ENCODE measurements around the gene NCBP1.
A peak's percentile ranks its signal among the peaks of the same experiment; 100 is the strongest.

NCBP1 gene

DNA sequence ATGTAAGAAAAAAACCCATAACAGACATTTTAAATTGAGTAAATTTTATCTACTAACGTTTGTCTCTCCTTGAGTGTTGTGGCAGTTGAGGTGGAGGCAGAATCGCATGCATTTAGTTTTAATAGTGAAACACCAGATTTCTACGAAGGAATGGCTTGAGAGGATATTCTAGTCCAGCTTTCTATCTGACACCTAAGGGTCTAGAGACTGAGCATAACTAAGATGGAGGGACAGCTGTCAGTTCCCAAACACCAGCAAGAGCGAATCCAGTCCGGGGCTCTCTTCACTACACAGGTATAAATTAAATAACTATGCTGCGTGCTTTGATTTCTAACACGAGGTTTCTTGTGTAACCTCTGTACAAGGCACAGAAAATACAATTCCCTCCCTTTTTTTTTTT is 1.4 kb downstream of the NCBP1 start (continued):
- TF ChIP-seq PPARA (CRISPR knock-in tag; IDR thresholded peaks at IDR 0.05; ENCODE audit: borderline replicate concordance) (no peak), BACH2 (CRISPR knock-in tag; IDR thresholded peaks at IDR 0.05; ENCODE audit: borderline replicate concordance) (no peak)

DNA sequence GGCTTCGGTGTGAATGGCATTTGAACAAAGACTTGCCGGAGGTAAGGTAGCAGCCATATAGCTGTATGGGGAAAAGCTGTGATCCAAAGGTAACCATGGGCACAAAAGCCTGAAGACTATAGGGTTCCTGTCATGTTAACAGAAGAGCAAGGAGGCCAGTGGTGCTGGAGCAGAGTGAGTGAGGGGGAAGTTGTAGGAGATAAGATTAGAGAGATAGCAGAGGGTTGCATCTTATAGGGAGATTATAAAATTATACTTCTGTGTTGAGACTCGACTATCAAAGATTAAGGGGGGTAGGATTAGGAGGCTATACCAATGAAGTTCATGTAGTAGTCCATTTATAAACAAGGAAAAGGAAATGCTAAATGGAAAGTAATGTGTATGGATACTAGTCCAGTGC is 3.3 kb downstream of the NCBP1 start:
- TF ChIP-seq, protein P1, sequence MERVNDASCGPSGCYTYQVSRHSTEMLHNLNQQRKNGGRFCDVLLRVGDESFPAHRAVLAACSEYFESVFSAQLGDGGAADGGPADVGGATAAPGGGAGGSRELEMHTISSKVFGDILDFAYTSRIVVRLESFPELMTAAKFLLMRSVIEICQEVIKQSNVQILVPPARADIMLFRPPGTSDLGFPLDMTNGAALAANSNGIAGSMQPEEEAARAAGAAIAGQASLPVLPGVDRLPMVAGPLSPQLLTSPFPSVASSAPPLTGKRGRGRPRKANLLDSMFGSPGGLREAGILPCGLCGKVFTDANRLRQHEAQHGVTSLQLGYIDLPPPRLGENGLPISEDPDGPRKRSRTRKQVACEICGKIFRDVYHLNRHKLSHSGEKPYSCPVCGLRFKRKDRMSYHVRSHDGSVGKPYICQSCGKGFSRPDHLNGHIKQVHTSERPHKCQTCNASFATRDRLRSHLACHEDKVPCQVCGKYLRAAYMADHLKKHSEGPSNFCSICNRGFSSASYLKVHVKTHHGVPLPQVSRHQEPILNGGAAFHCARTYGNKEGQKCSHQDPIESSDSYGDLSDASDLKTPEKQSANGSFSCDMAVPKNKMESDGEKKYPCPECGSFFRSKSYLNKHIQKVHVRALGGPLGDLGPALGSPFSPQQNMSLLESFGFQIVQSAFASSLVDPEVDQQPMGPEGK (CRISPR knock-in tag; IDR thresholded peaks at IDR 0.05; ENCODE audit: borderline replicate concordance) = no peak
- TF ChIP-seq ZFP30 (CRISPR knock-in tag; IDR thresholded peaks at IDR 0.05) (no peak), RARB (CRISPR knock-in tag; IDR thresholded peaks at IDR 0.05) (no peak), TSHZ2 (CRISPR knock-in tag; IDR thresholded peaks at IDR 0.05) (no peak), TOX (CRISPR knock-in tag; IDR thresholded peaks at IDR 0.05; ENCODE audit: borderline replicate concordance) (no peak), OSR1 (CRISPR knock-in tag; IDR thresholded peaks at IDR 0.05) (no peak), ARNTL (CRISPR knock-in tag; IDR thresholded peaks at IDR 0.05; ENCODE audit: borderline replicate concordance, low read depth) (no peak), ISL1 (CRISPR knock-in tag; IDR thresholded peaks at IDR 0.05) (no peak), PPARA (CRISPR knock-in tag; IDR thresholded peaks at IDR 0.05; ENCODE audit: borderline replicate concordance) (no peak), ESRRG (CRISPR knock-in tag; IDR thresholded peaks at IDR 0.05) (no peak)
- TF ChIP-seq, protein P2, sequence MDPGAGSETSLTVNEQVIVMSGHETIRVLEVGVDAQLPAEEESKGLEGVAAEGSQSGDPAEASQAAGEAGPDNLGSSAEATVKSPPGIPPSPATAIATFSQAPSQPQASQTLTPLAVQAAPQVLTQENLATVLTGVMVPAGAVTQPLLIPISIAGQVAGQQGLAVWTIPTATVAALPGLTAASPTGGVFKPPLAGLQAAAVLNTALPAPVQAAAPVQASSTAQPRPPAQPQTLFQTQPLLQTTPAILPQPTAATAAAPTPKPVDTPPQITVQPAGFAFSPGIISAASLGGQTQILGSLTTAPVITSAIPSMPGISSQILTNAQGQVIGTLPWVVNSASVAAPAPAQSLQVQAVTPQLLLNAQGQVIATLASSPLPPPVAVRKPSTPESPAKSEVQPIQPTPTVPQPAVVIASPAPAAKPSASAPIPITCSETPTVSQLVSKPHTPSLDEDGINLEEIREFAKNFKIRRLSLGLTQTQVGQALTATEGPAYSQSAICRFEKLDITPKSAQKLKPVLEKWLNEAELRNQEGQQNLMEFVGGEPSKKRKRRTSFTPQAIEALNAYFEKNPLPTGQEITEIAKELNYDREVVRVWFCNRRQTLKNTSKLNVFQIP (CRISPR knock-in tag; IDR thresholded peaks at IDR 0.05; ENCODE audit: borderline replicate concordance, low read depth) = no peak
- ATAC-seq = no peak

- ATAC-seq = peak; percentile 30; the same call in 1 of the 3 replicates
- TF ChIP-seq, protein P3, sequence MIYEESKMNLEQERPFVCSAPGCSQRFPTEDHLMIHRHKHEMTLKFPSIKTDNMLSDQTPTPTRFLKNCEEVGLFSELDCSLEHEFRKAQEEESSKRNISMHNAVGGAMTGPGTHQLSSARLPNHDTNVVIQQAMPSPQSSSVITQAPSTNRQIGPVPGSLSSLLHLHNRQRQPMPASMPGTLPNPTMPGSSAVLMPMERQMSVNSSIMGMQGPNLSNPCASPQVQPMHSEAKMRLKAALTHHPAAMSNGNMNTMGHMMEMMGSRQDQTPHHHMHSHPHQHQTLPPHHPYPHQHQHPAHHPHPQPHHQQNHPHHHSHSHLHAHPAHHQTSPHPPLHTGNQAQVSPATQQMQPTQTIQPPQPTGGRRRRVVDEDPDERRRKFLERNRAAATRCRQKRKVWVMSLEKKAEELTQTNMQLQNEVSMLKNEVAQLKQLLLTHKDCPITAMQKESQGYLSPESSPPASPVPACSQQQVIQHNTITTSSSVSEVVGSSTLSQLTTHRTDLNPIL (CRISPR knock-in tag; IDR thresholded peaks at IDR 0.05; ENCODE audit: low read depth) = no peak
- no peak for TF ChIP-seq ZC3H10 (CRISPR knock-in tag; IDR thresholded peaks at IDR 0.05)
- TF ChIP-seq, protein P4, sequence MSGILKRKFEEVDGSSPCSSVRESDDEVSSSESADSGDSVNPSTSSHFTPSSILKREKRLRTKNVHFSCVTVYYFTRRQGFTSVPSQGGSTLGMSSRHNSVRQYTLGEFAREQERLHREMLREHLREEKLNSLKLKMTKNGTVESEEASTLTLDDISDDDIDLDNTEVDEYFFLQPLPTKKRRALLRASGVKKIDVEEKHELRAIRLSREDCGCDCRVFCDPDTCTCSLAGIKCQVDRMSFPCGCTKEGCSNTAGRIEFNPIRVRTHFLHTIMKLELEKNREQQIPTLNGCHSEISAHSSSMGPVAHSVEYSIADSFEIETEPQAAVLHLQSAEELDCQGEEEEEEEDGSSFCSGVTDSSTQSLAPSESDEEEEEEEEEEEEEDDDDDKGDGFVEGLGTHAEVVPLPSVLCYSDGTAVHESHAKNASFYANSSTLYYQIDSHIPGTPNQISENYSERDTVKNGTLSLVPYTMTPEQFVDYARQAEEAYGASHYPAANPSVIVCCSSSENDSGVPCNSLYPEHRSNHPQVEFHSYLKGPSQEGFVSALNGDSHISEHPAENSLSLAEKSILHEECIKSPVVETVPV (CRISPR knock-in tag; IDR thresholded peaks at IDR 0.05) = no peak
These were observed 5.0 kb downstream of the NCBP1 start for GRCh38 chr9:97638666-97639065.

DNA sequence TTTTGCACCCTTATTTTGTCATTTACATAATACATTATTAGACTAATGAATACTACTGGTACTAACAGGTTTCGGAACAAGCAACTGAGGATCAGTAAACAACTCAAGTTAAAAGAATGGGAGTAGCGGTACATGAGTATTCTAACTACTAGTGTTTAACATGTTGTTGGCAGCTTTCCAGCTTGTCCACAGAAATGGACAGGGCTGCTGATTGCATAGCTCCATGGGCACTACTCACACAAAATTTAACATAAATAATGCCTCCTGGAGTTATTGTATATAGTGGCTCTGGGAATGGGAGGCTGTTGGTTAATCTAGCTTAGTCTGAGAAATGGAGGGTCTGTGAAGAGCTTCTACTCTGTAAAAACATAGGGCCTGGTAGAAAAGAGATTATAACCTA is 6.7 kb downstream of the NCBP1 start:
- TF ChIP-seq ZNF565 (CRISPR knock-in tag; conservative IDR thresholded peaks at IDR 0.05; ENCODE audit: low read depth) (no peak), ZC3H10 (CRISPR knock-in tag; IDR thresholded peaks at IDR 0.05) (no peak), RARB (CRISPR knock-in tag; IDR thresholded peaks at IDR 0.05) (no peak), SNAI2 (CRISPR knock-in tag; IDR thresholded peaks at IDR 0.05) (no peak), TOX (CRISPR knock-in tag; IDR thresholded peaks at IDR 0.05; ENCODE audit: borderline replicate concordance) (no peak), ZFP3 (CRISPR knock-in tag; IDR thresholded peaks at IDR 0.05) (no peak), OSR1 (CRISPR knock-in tag; IDR thresholded peaks at IDR 0.05) (no peak), BACH2 (CRISPR knock-in tag; IDR thresholded peaks at IDR 0.05; ENCODE audit: borderline replicate concordance) (no peak), TSHZ2 (CRISPR knock-in tag; IDR thresholded peaks at IDR 0.05) (no peak), TCF4 (CRISPR knock-in tag; IDR thresholded peaks at IDR 0.05; ENCODE audit: borderline replicate concordance) (no peak)
- TF ChIP-seq, protein P2 (CRISPR knock-in tag; IDR thresholded peaks at IDR 0.05; ENCODE audit: borderline replicate concordance, low read depth) = no peak
- TF ChIP-seq, protein P1 (CRISPR knock-in tag; IDR thresholded peaks at IDR 0.05; ENCODE audit: borderline replicate concordance) = no peak
- no peak for ATAC-seq
